ENCODE results near the gene CLDN5.

Gene CLDN5

GRCh38 chr22:19520566-19521305 is 3.5 kb downstream of the CLDN5 start:
- no peak for DNase-seq

GRCh38 chr22:19520007-19520406 is 4.2 kb downstream of the CLDN5 start:
- no peak for DNase-seq

- no peak for DNase-seq
These were observed 4.9 kb downstream of the CLDN5 start for GRCh38 chr22:19519041-19519926.

GRCh38 chr22:19518635-19519034 is 5.6 kb downstream of the CLDN5 start:
- DNase-seq = no peak

- no peak for DNase-seq
These were observed 6.1 kb downstream of the CLDN5 start for GRCh38 chr22:19517919-19518611.

GRCh38 chr22:19517171-19517500 is 7.1 kb downstream of the CLDN5 start:
- no peak for DNase-seq

- no peak for DNase-seq
These were observed 7.6 kb downstream of the CLDN5 start for GRCh38 chr22:19516378-19517170.

GRCh38 chr22:19515654-19516377 is 8.4 kb downstream of the CLDN5 start:
- no peak for DNase-seq

GRCh38 chr22:19514831-19515565 is 9.2 kb downstream of the CLDN5 start:
- DNase-seq = no peak

GRCh38 chr22:19513823-19514222 is 10.4 kb downstream of the CLDN5 start:
- no peak for DNase-seq

- DNase-seq = no peak
These were observed 13.3 kb downstream of the CLDN5 start for GRCh38 chr22:19510919-19511341.

- DNase-seq = no peak
These were observed 14.3 kb downstream of the CLDN5 start for GRCh38 chr22:19509923-19510322.

- no peak for DNase-seq
These were observed 15.0 kb downstream of the CLDN5 start for GRCh38 chr22:19509191-19509590.

GRCh38 chr22:19508024-19508776 is 16.0 kb downstream of the CLDN5 start:
- DNase-seq = no peak

GRCh38 chr22:19507534-19507861 is 16.7 kb downstream of the CLDN5 start:
- DNase-seq = no peak

- no peak for DNase-seq
These were observed 18.0 kb downstream of the CLDN5 start for GRCh38 chr22:19506212-19506611.

GRCh38 chr22:19505735-19506126 is 18.5 kb downstream of the CLDN5 start:
- no peak for DNase-seq

- DNase-seq = no peak
These were observed 19.1 kb downstream of the CLDN5 start for GRCh38 chr22:19504900-19505734.

- no peak for DNase-seq
These were observed 20.3 kb downstream of the CLDN5 start for GRCh38 chr22:19503869-19504268.

GRCh38 chr22:19503367-19503766 is 20.8 kb downstream of the CLDN5 start:
- no peak for DNase-seq

Measured in activated CD4-positive, alpha-beta T cell treated with anti-CD3 and anti-CD28 coated beads, Interleukin-2, amount 50 U/mL, for 48 hours (primary cell).